ENCODE data around the gene DZIP1.
A peak's percentile ranks its signal among the peaks of the same experiment; 100 is the strongest.

DZIP1 gene

DNA sequence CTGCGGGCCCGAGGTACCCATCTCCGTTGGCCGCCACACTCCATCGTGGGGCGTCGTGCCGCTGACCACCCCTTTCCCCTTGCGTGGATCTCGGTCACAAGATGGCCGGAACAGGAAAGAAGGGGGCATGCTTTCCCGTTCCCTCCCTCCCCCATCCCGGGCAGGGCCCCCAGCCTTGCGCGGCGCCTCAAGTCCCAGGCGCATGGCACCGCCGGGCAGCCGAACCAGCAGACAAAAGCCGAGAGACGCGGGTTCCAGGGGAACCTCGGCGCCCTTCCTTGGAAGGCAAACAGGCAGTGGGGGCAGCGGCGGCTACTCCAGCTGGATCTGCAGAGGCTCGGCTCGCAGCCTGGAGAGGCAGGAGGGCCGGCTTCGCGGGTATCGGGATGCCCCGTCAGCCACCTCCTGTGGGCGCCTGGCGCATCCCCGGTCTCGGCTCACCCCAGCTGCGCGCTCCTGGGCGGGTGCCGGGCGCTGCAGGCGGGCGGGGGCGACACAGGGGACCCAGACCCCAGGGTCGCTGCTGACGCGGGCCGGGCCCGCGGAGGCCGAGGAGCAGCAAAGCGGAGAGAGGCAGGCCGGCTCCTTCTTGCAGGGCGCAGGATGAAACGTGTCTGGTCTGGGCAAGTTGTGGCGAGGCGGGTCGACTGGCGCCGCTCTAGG is 439 bp downstream of the DZIP1 start:
- peak overlapping the region; percentile 76 for H3K4me3 ChIP-seq (ENCODE audit: low read depth, low read length)

GRCh38 chr13:95643571-95643935 is 953 bp downstream of the DZIP1 start:
- no peak for DNase-seq (ENCODE audit: low read depth)
- peak overlapping the region; percentile 76 for H3K4me3 ChIP-seq (ENCODE audit: low read depth, low read length)

More for the DNA sequence above, 439 bp downstream of the DZIP1 start:
- no peak for DNase-seq (ENCODE audit: low read depth)

DNA sequence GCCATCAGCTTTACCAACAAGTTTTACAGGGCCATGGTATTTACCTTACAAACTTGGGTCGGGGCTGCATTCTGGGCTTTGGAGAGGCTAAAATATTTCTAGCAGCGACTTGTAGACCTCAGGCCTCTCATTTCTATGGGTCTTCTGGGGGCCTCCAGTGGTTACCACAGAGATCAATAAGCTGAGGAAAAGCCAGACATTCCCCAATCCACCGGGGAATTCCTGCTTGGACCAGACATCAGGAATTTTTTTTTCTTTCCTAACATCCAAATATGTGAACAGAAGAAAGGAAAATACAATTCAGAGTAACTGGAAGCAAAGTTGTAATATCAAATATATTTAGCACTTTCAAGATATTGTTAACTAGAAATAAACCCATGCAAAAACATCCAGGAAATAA is 1.5 kb downstream of the DZIP1 start:
- no peak for DNase-seq (ENCODE audit: low read depth)
- peak overlapping the region; percentile 76 for H3K4me3 ChIP-seq (ENCODE audit: low read depth, low read length)

DNA sequence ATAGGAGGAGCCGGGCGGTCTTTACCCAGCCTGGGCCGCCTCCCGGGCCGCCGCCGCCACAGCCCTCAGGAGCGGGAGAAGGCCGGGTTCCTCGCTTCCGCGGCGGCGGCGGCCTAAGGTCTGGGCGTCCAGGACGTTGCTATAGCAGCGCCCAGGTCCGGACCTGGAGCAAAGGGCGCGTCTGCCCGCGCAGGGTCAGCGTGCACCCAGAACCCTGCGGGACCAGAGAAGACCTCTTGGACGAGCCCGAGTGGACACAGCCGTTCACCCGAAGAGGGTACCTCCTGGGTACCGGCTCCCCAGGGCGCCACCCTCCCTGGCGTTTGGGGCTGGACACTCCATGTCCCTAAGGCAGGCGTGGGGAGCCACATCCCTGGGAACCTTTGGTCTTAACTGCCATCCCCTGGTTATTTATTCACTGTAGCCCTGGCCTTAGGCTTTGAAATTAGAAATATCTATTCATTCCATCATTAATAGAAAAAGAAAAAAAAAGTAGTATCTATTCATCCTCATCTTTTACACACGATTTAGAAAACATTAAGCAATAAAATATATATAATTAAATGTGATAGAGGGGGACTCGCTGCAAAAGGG is 2.4 kb downstream of the DZIP1 start:
- peak overlapping the region; percentile 76 for H3K4me3 ChIP-seq (ENCODE audit: low read depth, low read length)
- no peak for DNase-seq (ENCODE audit: low read depth)

DNA sequence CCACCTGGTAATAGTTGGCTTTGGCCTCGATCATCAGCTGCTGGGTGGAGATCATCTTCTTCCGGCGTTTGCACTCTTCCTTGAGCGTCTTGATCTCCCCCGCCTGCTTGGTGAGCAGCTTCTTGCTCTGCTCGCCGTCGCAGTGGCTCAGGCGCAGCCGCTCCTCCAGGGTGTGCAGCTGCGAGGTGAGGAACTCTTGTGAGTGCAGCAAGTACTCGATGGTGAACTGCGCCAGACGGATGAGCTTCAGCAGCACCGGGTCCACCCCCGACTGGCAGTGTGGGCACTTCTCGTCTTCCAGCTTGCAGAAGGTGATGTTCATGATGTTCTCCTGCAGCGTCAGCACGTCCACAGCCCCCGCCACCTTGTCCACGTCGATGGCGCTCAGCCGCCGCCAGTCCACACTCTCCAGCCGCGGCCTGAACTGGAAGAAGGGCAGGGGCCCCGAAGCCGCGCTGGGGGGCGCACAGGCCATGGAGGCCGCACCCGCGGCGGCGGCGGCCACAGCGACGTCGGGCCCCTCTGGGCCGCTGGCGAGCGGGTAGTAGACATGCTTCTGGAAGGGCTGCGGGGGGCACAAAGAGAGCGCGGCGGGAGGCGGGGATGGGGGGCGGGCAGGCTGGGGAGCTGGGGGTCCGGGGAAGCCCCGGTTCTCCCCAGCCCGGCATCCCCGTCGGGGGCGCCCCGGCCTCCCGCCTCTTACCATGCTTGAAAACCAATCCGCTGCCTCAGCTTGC is 3.0 kb downstream of the DZIP1 start:
- H3K4me3 ChIP-seq (ENCODE audit: low read depth, low read length): peak overlapping the region; percentile 76
- no peak for DNase-seq (ENCODE audit: low read depth)

GRCh38 chr13:95636853-95637252 is 7.7 kb downstream of the DZIP1 start:
- H3K4me3 ChIP-seq (ENCODE audit: low read depth, low read length): no peak overlapping the region
- DNase-seq (ENCODE audit: low read depth): no peak

GRCh38 chr13:95630593-95630992 is 13.9 kb downstream of the DZIP1 start:
- DNase-seq (ENCODE audit: low read depth): no peak
- no peak overlapping the region for H3K4me3 ChIP-seq (ENCODE audit: low read depth, low read length)

- DNase-seq (ENCODE audit: low read depth): no peak
- H3K4me3 ChIP-seq (ENCODE audit: low read depth, low read length): no peak overlapping the region
Measured at GRCh38 chr13:95629071-95629470, 15.4 kb downstream of the DZIP1 start.

DNA sequence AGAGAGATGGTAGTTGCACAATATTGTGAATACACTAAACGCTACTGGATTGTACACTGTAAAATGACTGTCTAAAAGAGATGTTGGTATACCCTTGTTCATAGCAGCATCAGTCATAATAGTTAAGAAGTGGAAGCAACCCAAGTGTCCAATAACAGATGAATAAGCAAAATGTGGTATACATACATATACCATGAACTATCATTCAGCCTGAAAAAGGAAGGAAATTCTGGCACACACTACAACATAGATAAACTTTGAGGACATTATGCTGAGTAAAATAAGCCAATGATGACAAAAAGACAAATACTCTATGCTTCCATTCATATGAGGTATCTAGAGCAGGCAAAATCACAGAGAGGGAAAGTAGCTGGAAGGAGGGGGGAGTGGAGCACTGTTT is 16.0 kb downstream of the DZIP1 start:
- H3K4me3 ChIP-seq (ENCODE audit: low read depth, low read length): no peak overlapping the region
- no peak for DNase-seq (ENCODE audit: low read depth)

DNA sequence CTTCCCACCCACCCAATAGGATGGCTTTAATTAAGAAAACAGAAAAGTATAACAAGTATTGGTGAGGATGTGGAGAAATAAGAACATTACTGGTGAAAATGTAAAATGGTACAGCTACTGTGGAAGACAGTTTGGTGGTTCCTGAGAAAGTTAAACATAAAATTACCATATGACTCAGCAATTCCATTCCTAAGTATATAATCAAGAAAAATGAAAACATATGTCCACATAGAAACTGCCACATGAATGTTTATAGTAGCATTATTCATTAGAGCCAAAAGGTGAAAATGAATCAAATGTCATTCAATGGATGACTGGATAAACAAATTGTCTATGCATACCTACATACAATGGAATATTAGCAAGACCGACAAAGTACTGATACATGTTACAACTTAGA is 16.9 kb downstream of the DZIP1 start:
- no peak for DNase-seq (ENCODE audit: low read depth)
- H3K4me3 ChIP-seq (ENCODE audit: low read depth, low read length): no peak overlapping the region

- H3K4me3 ChIP-seq (ENCODE audit: low read depth, low read length): no peak overlapping the region
- DNase-seq (ENCODE audit: low read depth): no peak
Measured at GRCh38 chr13:95626768-95627167, 17.7 kb downstream of the DZIP1 start.

GRCh38 chr13:95624020-95624419 is 20.5 kb downstream of the DZIP1 start:
- H3K4me3 ChIP-seq (ENCODE audit: low read depth, low read length): no peak overlapping the region
- no peak for DNase-seq (ENCODE audit: low read depth)

GRCh38 chr13:95623141-95623540 is 21.4 kb downstream of the DZIP1 start:
- no peak overlapping the region for H3K4me3 ChIP-seq (ENCODE audit: low read depth, low read length)
- no peak for DNase-seq (ENCODE audit: low read depth)

- no peak for DNase-seq (ENCODE audit: low read depth)
- no peak overlapping the region for H3K4me3 ChIP-seq (ENCODE audit: low read depth, low read length)
Measured at GRCh38 chr13:95620825-95621498, 23.5 kb downstream of the DZIP1 start.

DNA sequence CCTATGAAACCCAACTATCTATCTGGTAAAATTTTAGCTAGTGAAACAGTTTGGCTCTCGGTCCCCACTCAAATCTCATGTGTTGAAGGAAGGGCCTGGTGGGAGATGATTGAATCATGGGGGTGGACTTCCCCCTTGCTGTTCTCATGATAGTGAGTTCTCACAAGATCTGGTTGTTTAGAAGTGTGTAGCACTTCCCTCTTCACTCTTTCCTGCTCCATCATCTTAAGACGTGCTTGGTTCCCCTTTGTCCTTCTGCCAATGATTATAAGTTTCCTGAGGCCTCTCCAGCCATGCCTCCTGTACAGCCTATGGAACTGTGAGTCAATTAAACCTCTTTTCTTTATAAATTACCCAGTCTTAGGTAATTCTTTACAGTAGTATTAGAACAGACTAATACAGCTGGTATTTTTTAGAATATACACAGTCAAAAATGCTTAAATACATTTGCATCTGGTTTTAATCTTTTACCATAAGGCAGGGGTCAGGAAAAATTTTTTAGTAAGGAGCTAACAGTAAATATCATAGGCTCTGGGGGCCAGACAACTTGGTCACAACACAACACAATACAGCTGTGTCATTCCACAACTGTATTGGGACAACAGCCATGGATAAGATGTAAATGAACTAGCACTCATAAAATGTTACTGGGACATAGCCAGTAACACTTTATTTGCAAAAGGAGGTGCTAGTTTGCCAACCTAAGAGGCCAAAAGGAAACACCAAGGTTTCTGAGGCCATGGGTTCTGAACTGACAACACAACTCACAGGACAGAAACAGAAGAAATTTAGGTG is 24.3 kb downstream of the DZIP1 start:
- DNase-seq (ENCODE audit: low read depth): no peak
- no peak overlapping the region for H3K4me3 ChIP-seq (ENCODE audit: low read depth, low read length)

GRCh38 chr13:95615539-95615938 is 29.0 kb downstream of the DZIP1 start:
- no peak for DNase-seq (ENCODE audit: low read depth)
- H3K4me3 ChIP-seq (ENCODE audit: low read depth, low read length): no peak overlapping the region

DNA sequence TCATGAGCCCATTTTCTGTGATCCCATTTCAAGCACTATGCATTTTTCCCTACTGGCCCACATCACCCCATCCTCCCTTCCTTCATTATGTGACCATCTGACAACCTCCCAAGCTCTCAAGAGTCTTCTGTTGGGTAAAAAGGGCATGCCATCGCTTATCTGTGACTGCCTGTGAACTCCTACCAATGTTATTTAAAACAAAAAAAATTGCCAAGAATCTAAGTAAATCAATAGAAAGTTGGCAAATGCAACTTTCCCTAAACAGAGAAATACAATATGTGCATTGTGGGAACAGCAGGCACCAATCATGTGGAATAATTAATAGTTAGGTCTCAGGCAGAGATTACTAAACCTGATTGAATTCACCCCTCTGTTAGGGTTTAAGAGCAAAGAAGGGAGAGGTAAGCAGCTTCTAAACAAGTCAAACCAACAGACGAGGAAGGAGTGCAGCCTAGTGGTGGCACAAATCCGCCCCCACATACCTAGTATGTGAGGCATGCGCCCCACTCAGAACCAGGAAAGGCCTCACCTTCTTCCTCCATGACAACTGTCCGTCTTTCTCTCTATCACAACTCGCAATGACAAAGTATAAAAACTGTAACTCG is 29.8 kb downstream of the DZIP1 start:
- H3K4me3 ChIP-seq (ENCODE audit: low read depth, low read length): no peak overlapping the region

GRCh38 chr13:95608640-95609323 is 35.7 kb downstream of the DZIP1 start:
- no peak for DNase-seq (ENCODE audit: low read depth)

More for the DNA sequence above, 29.8 kb downstream of the DZIP1 start:
- DNase-seq (ENCODE audit: low read depth): no peak

GRCh38 chr13:95607366-95607765 is 37.1 kb downstream of the DZIP1 start:
- peak; percentile 55 for DNase-seq (ENCODE audit: low read depth)
- no peak overlapping the region for H3K4me3 ChIP-seq (ENCODE audit: low read depth, low read length)

More at GRCh38 chr13:95608640-95609323, 35.7 kb downstream of the DZIP1 start:
- H3K4me3 ChIP-seq (ENCODE audit: low read depth, low read length): no peak overlapping the region
